Esophagus squamous epithelium (tissue), 5 donors: ENCODE data around the gene SLC43A3. TPM values are rescaled to one million over a fixed set of nuclear protein-coding genes. Genes with fewer than 3 reads are reported as not detected.

Experiments used
- DNase-seq: peaks from one replicate; lab custom pipeline; 2025; lab: John Stamatoyannopoulos, UW
- H3K27ac ChIP-seq, 4 donors: fragments of 200-600 bp; sonication (generic); one replicate each; pipeline ENCODE4 v1.5.1; 2016 to 2019; ENCODE audit warnings: mild to moderate bottlenecking in 1 of 4
- H3K27me3 ChIP-seq, 4 donors: fragments of 200-600 bp; sonication (generic); 1 replicate in 3 of 4; 2 replicates in 1 of 4; pipeline versions ENCODE4 v1.5.1 to v1.6.0; 2017 to 2021; ENCODE audit warnings: antibody characterized with exemption in 1 of 4
- H3K36me3 ChIP-seq, 3 donors: fragments of 200-600 bp; sonication (generic); one replicate each; pipeline ENCODE4 v1.5.1; 2016 to 2019
- H3K4me1 ChIP-seq, 3 donors: fragments of 200-600 bp; sonication (generic); one replicate each; pipeline ENCODE4 v1.5.1; 2017 to 2019
- H3K4me3 ChIP-seq, 4 donors: fragments of 200-600 bp; sonication (generic); 1 replicate in 3 of 4; 2 replicates in 1 of 4; pipeline ENCODE4 v1.5.1; 2016 to 2019; ENCODE audit warnings: mild to moderate bottlenecking in 2 of 4, moderate library complexity in 1 of 4
- H3K9me3 ChIP-seq, 3 donors: fragments of 200-600 bp; sonication (generic); one replicate each; pipeline ENCODE4 v1.5.1; 2016 to 2019
- CTCF ChIP-seq, 6 experiments: fragments of 450-650 bp in 4 of 6; fragments of 200-600 bp in 2 of 6; sonication (generic) in 2 of 6; IDR thresholded peaks; one replicate each; pipeline ENCODE4 v1.5.1; 2016 to 2019; ENCODE audit warnings: antibody characterized with exemption in 6 of 6, mild to moderate bottlenecking in 4 of 6, moderate library complexity in 4 of 6
- POLR2A ChIP-seq, 4 donors: fragments of 450-650 bp; IDR thresholded peaks; one replicate each; pipeline ENCODE4 v1.6.1; 2017; ENCODE audit warnings: antibody characterized with exemption in 4 of 4, mild to moderate bottlenecking in 4 of 4, moderate library complexity in 3 of 4
- WGBS, 2 donors: methylation state at CpG; one replicate each; pipeline ENCODE4 v1.1.5; 2018; 5-methylcytosine and 5-hydroxymethylcytosine counted together
- intact Hi-C: fragments of 100-400 bp; cut with DNase I; formaldehyde crosslinking; loops from one replicate; pipeline ENCODE4 v1.15.0; 2022
- total RNA-seq, 4 donors: library from RNA; depleted of rRNA; stranded (reverse); fragments of >200 nt; gene quantifications; one replicate each; pipeline ENCODE4 v1.1.0, GENCODE V29; 2016
- donor health status: DM: yes; HTN: yes; CAD: no.

SLC43A3 gene
- total RNA-seq, 4 donors from 2014 or later = 54.1 to 90.9 (median 75.6) TPM

GRCh38 chr11:57467508-57468157, 40.7 kb upstream of the SLC43A3 start:
- WGBS, 2 donors = 80 to 84% methylated on average over 17 to 20 of the region's 23 CpGs
- Histone ChIP-seq H3K36me3 (no peaks in the 10 kb centered on the region), H3K4me1 (no peaks in the 10 kb centered on the region), H3K27ac (no peak overlapping the region), H3K9me3 (no peaks in the 10 kb centered on the region), H3K27me3 (peaks cover 0 to 10% (median 0%) of the 10 kb centered on the region in 4 donors), H3K4me3 (no peak overlapping the region)
- intact Hi-C loops = no loop called here
- TF ChIP-seq POLR2A (IDR thresholded peaks at IDR 0.05) (no peak), CTCF (IDR thresholded peaks at IDR 0.05) (no peak)
- DNase-seq = no peak

- TF ChIP-seq CTCF (IDR thresholded peaks at IDR 0.05) = no peak
- TF ChIP-seq POLR2A (IDR thresholded peaks at IDR 0.05) = no peak
- H3K9me3 ChIP-seq = no peaks in the 10 kb centered on the region
- no peak overlapping the region for H3K27ac ChIP-seq
- no peak overlapping the region for H3K4me3 ChIP-seq
- WGBS, 2 donors = 42 to 49% methylated on average over 4 of the region's 4 CpGs
- no peaks in the 10 kb centered on the region for H3K4me1 ChIP-seq
- peaks cover 0 to 20% (median 0%) of the 10 kb centered on the region in 4 donors for H3K27me3 ChIP-seq
- intact Hi-C loops = no loop called here
- no peak for DNase-seq
- H3K36me3 ChIP-seq = no peaks in the 10 kb centered on the region
Measured at GRCh38 chr11:57466680-57467079, 39.8 kb upstream of the SLC43A3 start.

GRCh38 chr11:57464539-57465181, 37.7 kb upstream of the SLC43A3 start:
- no peak for TF ChIP-seq POLR2A (IDR thresholded peaks at IDR 0.05)
- TF ChIP-seq CTCF (IDR thresholded peaks at IDR 0.05) = no peak
- intact Hi-C loops = no loop called here
- DNase-seq = no peak
- Histone ChIP-seq H3K4me3 (no peak overlapping the region), H3K4me1 (peaks cover 11 to 17% (median 14%) of the 10 kb centered on the region in 3 donors), H3K36me3 (no peaks in the 10 kb centered on the region), H3K27me3 (peaks cover 0 to 40% (median 3%) of the 10 kb centered on the region in 4 donors), H3K9me3 (no peaks in the 10 kb centered on the region), H3K27ac (no peak overlapping the region)
- 49 to 59% methylated on average over 9 to 26 of the region's 30 CpGs for WGBS, 2 donors

- no peak overlapping the region for H3K27ac ChIP-seq
- no peaks in the 10 kb centered on the region for H3K36me3 ChIP-seq
- DNase-seq = no peak
- TF ChIP-seq POLR2A (IDR thresholded peaks at IDR 0.05) (no peak), CTCF (IDR thresholded peaks at IDR 0.05) (no peak)
- peaks cover 18 to 25% (median 20%) of the 10 kb centered on the region in 3 donors for H3K4me1 ChIP-seq
- no peak overlapping the region for H3K4me3 ChIP-seq
- intact Hi-C loops = no loop called here
- H3K27me3 ChIP-seq = peaks cover 0 to 48% (median 3%) of the 10 kb centered on the region in 4 donors
- 55 to 63% methylated on average over 8 to 9 of the region's 14 CpGs for WGBS, 2 donors
- H3K9me3 ChIP-seq = no peaks in the 10 kb centered on the region
Measured at GRCh38 chr11:57463671-57464538, 37.0 kb upstream of the SLC43A3 start.
